GM23338 (cell line): Measurements from ENCODE around the gene VPS54. TPM values are rescaled to one million over a fixed set of nuclear protein-coding genes. Genes with fewer than 3 reads are reported as not detected.

Experiments
- ATAC-seq: fragments of 200-7000 bp; cut with Tn5 transposase; 3 replicates; pipeline ENCODE4 v1.9.1; 2020
- DNase-seq: peaks from one replicate; pipeline ENCODE4 v3.0.0-alpha.2; 2015; ENCODE audit warnings: low spot score
- H2AFZ ChIP-seq: fragments of 200-600 bp; sonication (generic); 2 replicates; pipeline ENCODE4 v1.8.0; 2016; ENCODE audit warnings: antibody characterized with exemption, mild to moderate bottlenecking, moderate library complexity
- H3F3A ChIP-seq: fragments of 200-600 bp; sonication (generic); replicated peaks from 2 replicates; pipeline ENCODE4 v1.8.0; 2017; ENCODE audit warnings: antibody characterized with exemption, mixed run types, low read depth
- H3K27ac ChIP-seq: fragments of 200-600 bp; sonication (generic); 2 replicates; pipeline ENCODE4 v1.6.1; 2016; ENCODE audit warnings: low read depth
- H3K27me3 ChIP-seq: fragments of 200-600 bp; sonication (generic); 2 replicates; pipeline ENCODE4 v1.8.0; 2016; ENCODE audit warnings: mild to moderate bottlenecking, mixed run types, moderate library complexity; ENCODE audit not compliant: insufficient read depth
- H3K36me3 ChIP-seq: fragments of 200-600 bp; sonication (generic); 2 replicates; pipeline ENCODE4 v1.8.0; 2016; ENCODE audit warnings: mild to moderate bottlenecking; ENCODE audit not compliant: insufficient read depth
- H3K4me1 ChIP-seq: fragments of 200-600 bp; sonication (generic); 2 replicates; pipeline ENCODE4 v1.8.0; 2016; ENCODE audit warnings: mild to moderate bottlenecking, moderate library complexity; ENCODE audit not compliant: insufficient read depth
- H3K4me2 ChIP-seq: fragments of 200-600 bp; sonication (generic); 2 replicates; pipeline ENCODE4 v1.7.1; 2017; ENCODE audit warnings: mixed run types
- H3K4me3 ChIP-seq: fragments of 200-600 bp; sonication (generic); 2 replicates; pipeline ENCODE4 v1.6.1; 2016; ENCODE audit warnings: mixed run types
- H3K79me2 ChIP-seq: fragments of 200-600 bp; sonication (generic); replicated peaks from 2 replicates; pipeline ENCODE4 v1.8.0; 2017; ENCODE audit warnings: mild to moderate bottlenecking; ENCODE audit not compliant: insufficient read depth
- H3K9me2 ChIP-seq: fragments of 200-600 bp; sonication (generic); 2 replicates; pipeline ENCODE4 v1.8.0; 2017; ENCODE audit not compliant: insufficient read depth
- H4K20me1 ChIP-seq: fragments of 200-600 bp; sonication (generic); replicated peaks from 2 replicates; pipeline ENCODE4 v1.8.0; 2017; ENCODE audit warnings: mild to moderate bottlenecking; ENCODE audit not compliant: insufficient read depth
- H3K27ac Mint-ChIP-seq: 2 replicates; pipeline ENCODE4 v1.8.0; 2020; ENCODE audit warnings: inconsistent platforms, mild to moderate bottlenecking, moderate library complexity, mixed read lengths
- H3K27me3 Mint-ChIP-seq: 3 replicates; pipeline ENCODE4 v1.8.0; 2022; ENCODE audit warnings: low read depth, mild to moderate bottlenecking, moderate library complexity, mixed read lengths, inconsistent platforms; ENCODE audit not compliant: insufficient read depth, poor library complexity
- H3K36me3 Mint-ChIP-seq: 3 replicates; pipeline ENCODE4 v1.8.0; 2021; ENCODE audit warnings: low read depth, mild to moderate bottlenecking, inconsistent platforms, moderate library complexity, mixed read lengths
- H3K4me1 Mint-ChIP-seq: 3 replicates; pipeline ENCODE4 v1.8.0; 2020; ENCODE audit warnings: mild to moderate bottlenecking, inconsistent platforms, mixed read lengths
- H3K4me3 Mint-ChIP-seq: 3 replicates; pipeline ENCODE4 v1.8.0; 2021; ENCODE audit warnings: moderate library complexity, mild to moderate bottlenecking, inconsistent platforms, mixed read lengths
- H3K9me3 Mint-ChIP-seq: 3 replicates; pipeline ENCODE4 v1.8.0; 2020; ENCODE audit warnings: moderate library complexity, mild to moderate bottlenecking, inconsistent platforms, mixed read lengths
- POLR2AphosphoS5 ChIP-seq: IDR thresholded peaks from 2 replicates; pipeline ENCODE4 v1.6.1; 2016; ENCODE audit warnings: antibody characterized with exemption, low read depth
- REST ChIP-seq: IDR thresholded peaks from one replicate; pipeline ENCODE4 v1.6.1; 2018; ENCODE audit warnings: antibody characterized with exemption; ENCODE audit not compliant: unreplicated experiment
- ZNF331 ChIP-seq: fragments of 250-450 bp; sonication (Bioruptor Pico); IDR thresholded peaks from 2 replicates; pipeline ENCODE4 v1.5.0; 2020; ENCODE audit warnings: low read depth, mild to moderate bottlenecking, moderate library complexity
- polyA plus RNA-seq: library from polyadenylated mRNA; unstranded; fragments of >200 nt; fragmentation: Nextera tagmentation; extraction: Ambion mirVana; gene quantifications from 2 replicates; pipeline ENCODE4 v1.2.1, GENCODE V29; 2016
- total RNA-seq: library from RNA; depleted of rRNA; stranded (reverse); fragments of >200 nt; shearing (Covaris generic); gene quantifications from 2 replicates; pipeline ENCODE4 v1.2.3, GENCODE V29; 2014
- TF ChIP-seq, protein P1 (sequence below): IDR thresholded peaks from 2 replicates; pipeline ENCODE4 v1.6.1; 2016; ENCODE audit warnings: antibody characterized with exemption
- TF ChIP-seq, protein P2 (sequence below), 2 experiments: fragments of 200-600 bp in 1 of 2; sonication (generic) in 1 of 2; conservative IDR thresholded peaks; 2 replicates each; pipeline versions ENCODE4 v1.5.1 to v1.6.1; 2016 to 2017; ENCODE audit warnings: antibody characterized with exemption in 2 of 2, low read depth in 2 of 2, mild to moderate bottlenecking in 2 of 2, moderate library complexity in 1 of 2

The VPS54 gene
- total and polyA plus RNA-seq, 2 experiments from 2014 or later: 6.6 to 17.0 TPM

- no peak for TF ChIP-seq REST
- TF ChIP-seq, protein P1, sequence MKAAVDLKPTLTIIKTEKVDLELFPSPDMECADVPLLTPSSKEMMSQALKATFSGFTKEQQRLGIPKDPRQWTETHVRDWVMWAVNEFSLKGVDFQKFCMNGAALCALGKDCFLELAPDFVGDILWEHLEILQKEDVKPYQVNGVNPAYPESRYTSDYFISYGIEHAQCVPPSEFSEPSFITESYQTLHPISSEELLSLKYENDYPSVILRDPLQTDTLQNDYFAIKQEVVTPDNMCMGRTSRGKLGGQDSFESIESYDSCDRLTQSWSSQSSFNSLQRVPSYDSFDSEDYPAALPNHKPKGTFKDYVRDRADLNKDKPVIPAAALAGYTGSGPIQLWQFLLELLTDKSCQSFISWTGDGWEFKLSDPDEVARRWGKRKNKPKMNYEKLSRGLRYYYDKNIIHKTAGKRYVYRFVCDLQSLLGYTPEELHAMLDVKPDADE: no peak
These were observed 144.1 kb downstream of the VPS54 start (continued) for GRCh38 chr2:63875131-63875527.

- peaks cover 3% of the 10 kb centered on the region; the same call in 1 of the 3 replicates for H3K9me3 Mint-ChIP-seq
- Histone ChIP-seq H3K4me3 (no peak overlapping the region), H3K9me2 (no peaks in the 10 kb centered on the region), H3K36me3 (peaks cover 25% of the 10 kb centered on the region), H3K79me2 (peaks cover 100% of the 10 kb centered on the region), H3K27ac (peak overlapping the region; percentile 71), H2AFZ (no peak overlapping the region), H3K27me3 (no peaks in the 10 kb centered on the region), H3K4me1 (peaks cover 59% of the 10 kb centered on the region), H4K20me1 (peaks cover 60% of the 10 kb centered on the region), H3K4me2 (no peak overlapping the region), H3F3A (peaks cover 16% of the 10 kb centered on the region)
- H3K27ac Mint-ChIP-seq: peak overlapping the region; percentile 48
- peaks cover 72% of the 10 kb centered on the region for H3K4me1 Mint-ChIP-seq
- no peak overlapping the region; the same call in 2 of the 3 replicates for H3K4me3 Mint-ChIP-seq
- H3K27me3 Mint-ChIP-seq: peaks cover 5% of the 10 kb centered on the region
- no peak for ATAC-seq
- peaks cover 85% of the 10 kb centered on the region for H3K36me3 Mint-ChIP-seq
- no peak for DNase-seq
- TF ChIP-seq POLR2AphosphoS5 (peak; percentile 26; the same call in 1 of the 2 replicates), ZNF331 (no peak)
These were observed 144.8 kb downstream of the VPS54 start for GRCh38 chr2:63874204-63875130.

DNA sequence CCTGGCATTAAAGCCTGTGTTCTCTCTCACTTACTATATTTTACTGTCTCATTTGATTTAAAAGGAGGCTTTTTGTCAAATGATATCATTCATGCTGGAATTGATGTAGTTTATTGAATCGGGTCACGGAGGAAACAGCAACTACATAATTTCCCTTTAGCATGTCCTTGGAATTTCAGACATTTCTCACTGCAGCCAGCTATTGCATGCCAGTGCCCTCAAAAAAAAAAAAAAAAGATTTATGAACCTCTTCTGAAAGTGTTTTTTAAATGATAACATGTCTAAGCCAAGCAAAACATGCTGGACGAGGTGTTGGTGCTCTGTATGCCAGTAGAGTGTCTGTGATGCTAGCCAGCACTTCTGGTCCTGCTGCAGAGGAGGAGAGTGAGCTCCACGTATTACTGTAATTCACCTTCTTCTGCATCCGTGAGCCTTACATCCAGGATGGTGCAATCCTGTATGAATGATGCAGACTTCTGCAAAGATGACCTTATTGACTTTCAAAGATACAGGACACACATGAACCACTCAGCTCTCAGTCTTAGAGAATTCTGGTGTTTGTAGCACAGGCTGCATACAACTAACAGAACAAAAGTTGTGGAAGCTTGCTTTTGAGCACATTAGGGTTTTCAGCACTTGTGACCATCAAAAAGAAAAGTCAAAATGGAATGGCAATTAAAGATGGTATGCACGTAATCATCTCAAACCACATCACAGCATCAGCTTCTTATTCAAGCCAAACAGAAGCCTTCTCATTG is 146.5 kb downstream of the VPS54 start:
- Histone ChIP-seq H3K27ac (peak overlapping the region; percentile 71; the same call in 1 of the 2 replicates), H3K27me3 (no peaks in the 10 kb centered on the region), H3K4me3 (no peak overlapping the region), H3K36me3 (peaks cover 25% of the 10 kb centered on the region), H3K79me2 (peaks cover 100% of the 10 kb centered on the region), H2AFZ (no peak overlapping the region), H3K9me2 (no peaks in the 10 kb centered on the region), H3F3A (peaks cover 16% of the 10 kb centered on the region), H3K4me1 (peaks cover 43% of the 10 kb centered on the region), H3K4me2 (no peak overlapping the region), H4K20me1 (peaks cover 56% of the 10 kb centered on the region)
- Mint-ChIP-seq H3K4me1 (peaks cover 72% of the 10 kb centered on the region), H3K27ac (no peak overlapping the region), H3K4me3 (no peak overlapping the region), H3K9me3 (peaks cover 3% of the 10 kb centered on the region; the same call in 1 of the 3 replicates), H3K36me3 (peaks cover 89% of the 10 kb centered on the region), H3K27me3 (peaks cover 5% of the 10 kb centered on the region)
- no peak for DNase-seq
- no peak for ATAC-seq
- TF ChIP-seq, protein P2, sequence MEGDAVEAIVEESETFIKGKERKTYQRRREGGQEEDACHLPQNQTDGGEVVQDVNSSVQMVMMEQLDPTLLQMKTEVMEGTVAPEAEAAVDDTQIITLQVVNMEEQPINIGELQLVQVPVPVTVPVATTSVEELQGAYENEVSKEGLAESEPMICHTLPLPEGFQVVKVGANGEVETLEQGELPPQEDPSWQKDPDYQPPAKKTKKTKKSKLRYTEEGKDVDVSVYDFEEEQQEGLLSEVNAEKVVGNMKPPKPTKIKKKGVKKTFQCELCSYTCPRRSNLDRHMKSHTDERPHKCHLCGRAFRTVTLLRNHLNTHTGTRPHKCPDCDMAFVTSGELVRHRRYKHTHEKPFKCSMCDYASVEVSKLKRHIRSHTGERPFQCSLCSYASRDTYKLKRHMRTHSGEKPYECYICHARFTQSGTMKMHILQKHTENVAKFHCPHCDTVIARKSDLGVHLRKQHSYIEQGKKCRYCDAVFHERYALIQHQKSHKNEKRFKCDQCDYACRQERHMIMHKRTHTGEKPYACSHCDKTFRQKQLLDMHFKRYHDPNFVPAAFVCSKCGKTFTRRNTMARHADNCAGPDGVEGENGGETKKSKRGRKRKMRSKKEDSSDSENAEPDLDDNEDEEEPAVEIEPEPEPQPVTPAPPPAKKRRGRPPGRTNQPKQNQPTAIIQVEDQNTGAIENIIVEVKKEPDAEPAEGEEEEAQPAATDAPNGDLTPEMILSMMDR (conservative IDR thresholded peaks at IDR 0.05; ENCODE audit: low read depth in 2 of 2): no peak
- TF ChIP-seq ZNF331: no peak
